HEK293 (cell line): ENCODE measurements around the gene MTR.

Experiments
- CTCF ChIA-PET: fragments of 350-600 bp; formaldehyde crosslinking; extraction: SDS; loops from one replicate; lab custom pipeline; 2021; ENCODE audit warnings: antibody characterized with exemption; lab: Yijun Ruan, JAX
- POLR2A ChIA-PET: fragments of 300-600 bp; formaldehyde crosslinking; extraction: SDS; loops from one replicate; lab custom pipeline; 2020; ENCODE audit warnings: antibody characterized with exemption, inconsistent platforms; lab: Yijun Ruan, JAX
- H3K27ac ChIP-seq: fragments of 200-500 bp; sonication (Bioruptor generic); 2 replicates; pipeline ENCODE4 v1.5.1; 2014; ENCODE audit warnings: low read depth, low read length, control low read depth, inconsistent platforms; ENCODE audit errors: extremely low read depth
- H3K36me3 ChIP-seq, 2 experiments: fragments of 200-500 bp in 1 of 2; sonication (Bioruptor generic) in 1 of 2; 1 replicate in 1 of 2; 2 replicates in 1 of 2; pipeline ENCODE4 v1.5.1; 2014 to 2017; ENCODE audit warnings: inconsistent platforms in 2 of 2, low read length in 2 of 2; ENCODE audit not compliant: control insufficient read depth in 2 of 2, insufficient read depth in 1 of 2
- H3K4me1 ChIP-seq: fragments of 200-500 bp; sonication (Bioruptor generic); 2 replicates; pipeline ENCODE4 v1.5.1; 2014; ENCODE audit warnings: mild to moderate bottlenecking, low read length, inconsistent platforms; ENCODE audit not compliant: control insufficient read depth, insufficient read depth
- H3K4me3 ChIP-seq: 2 replicates; pipeline ENCODE4 v1.5.1; 2011; ENCODE audit warnings: low read depth, mild to moderate bottlenecking, control low read depth, low read length, moderate library complexity
- H3K9me3 ChIP-seq: fragments of 200-500 bp; sonication (Bioruptor generic); 2 replicates; pipeline ENCODE4 v1.5.1; 2014; ENCODE audit warnings: low read depth, low read length, inconsistent platforms; ENCODE audit not compliant: control insufficient read depth, insufficient read depth
- BCL11A ChIP-seq: fragments of 450-650 bp; formaldehyde crosslinking; IDR thresholded peaks from 2 replicates; pipeline ENCODE4 v1.5.1; 2016; ENCODE audit warnings: low read depth, missing biosample characterization, missing genetic modification characterization
- GLI4 ChIP-seq: fragments of 450-650 bp; formaldehyde crosslinking; IDR thresholded peaks from 2 replicates; pipeline ENCODE4 v1.5.1; 2016; ENCODE audit warnings: missing biosample characterization, missing genetic modification characterization
- HOXC10 ChIP-seq: sonication (generic); formaldehyde crosslinking; IDR thresholded peaks from 2 replicates; pipeline ENCODE4 v1.8.1; 2023; ENCODE audit warnings: mild to moderate bottlenecking, missing genetic modification reagents
- KLF16 ChIP-seq: fragments of 450-650 bp; formaldehyde crosslinking; IDR thresholded peaks from 2 replicates; pipeline ENCODE4 v1.5.1; 2017; ENCODE audit warnings: missing biosample characterization, missing genetic modification characterization
- PRDM1 ChIP-seq: fragments of 450-650 bp; formaldehyde crosslinking; IDR thresholded peaks from 2 replicates; pipeline ENCODE4; 2016; ENCODE audit warnings: missing biosample characterization, missing genetic modification characterization
- PRDM10 ChIP-seq: fragments of 450-650 bp; formaldehyde crosslinking; IDR thresholded peaks from 2 replicates; pipeline ENCODE4 v1.5.1; 2016; ENCODE audit warnings: missing biosample characterization, missing genetic modification characterization
- ZBTB1 ChIP-seq: fragments of 450-650 bp; formaldehyde crosslinking; IDR thresholded peaks from 2 replicates; pipeline ENCODE4 v1.5.1; 2016; ENCODE audit warnings: missing biosample characterization, missing genetic modification characterization
- ZBTB21 ChIP-seq: fragments of 450-650 bp; formaldehyde crosslinking; IDR thresholded peaks from 2 replicates; pipeline ENCODE4 v1.5.1; 2017; ENCODE audit warnings: missing biosample characterization, missing genetic modification characterization
- ZFHX2 ChIP-seq: fragments of 450-650 bp; formaldehyde crosslinking; conservative IDR thresholded peaks from 2 replicates; pipeline ENCODE4 v1.5.1; 2016; ENCODE audit warnings: missing biosample characterization, missing genetic modification characterization
- ZNF169 ChIP-seq: fragments of 450-650 bp; formaldehyde crosslinking; IDR thresholded peaks from 2 replicates; pipeline ENCODE4 v1.5.1; 2016; ENCODE audit warnings: missing biosample characterization, missing genetic modification characterization
- ZNF239 ChIP-seq: fragments of 450-650 bp; formaldehyde crosslinking; IDR thresholded peaks from 2 replicates; pipeline ENCODE4 v1.5.1; 2016; ENCODE audit warnings: missing biosample characterization, missing genetic modification characterization
- ZNF341 ChIP-seq: fragments of 450-650 bp; formaldehyde crosslinking; IDR thresholded peaks from 2 replicates; pipeline ENCODE4; 2016; ENCODE audit warnings: low read depth, missing biosample characterization, missing genetic modification characterization
- ZNF354C ChIP-seq: fragments of 450-650 bp; formaldehyde crosslinking; IDR thresholded peaks from 2 replicates; pipeline ENCODE4 v1.5.1; 2016; ENCODE audit warnings: missing biosample characterization, missing genetic modification characterization, low read depth, borderline replicate concordance
- ZNF645 ChIP-seq: fragments of 450-650 bp; formaldehyde crosslinking; IDR thresholded peaks from 2 replicates; pipeline ENCODE4; 2016; ENCODE audit warnings: missing biosample characterization, missing genetic modification characterization
- TF ChIP-seq, protein P1 (sequence below): fragments of 450-650 bp; formaldehyde crosslinking; IDR thresholded peaks from 2 replicates; pipeline ENCODE4 v1.5.1; 2016; ENCODE audit warnings: missing biosample characterization, missing genetic modification characterization
- TF ChIP-seq, protein P2 (sequence below): fragments of 450-650 bp; formaldehyde crosslinking; IDR thresholded peaks from 2 replicates; pipeline ENCODE4 v1.5.1; 2016; ENCODE audit warnings: missing biosample characterization, missing genetic modification characterization
- TF ChIP-seq, protein P3 (sequence below): fragments of 450-650 bp; formaldehyde crosslinking; optimal IDR thresholded peaks from 2 replicates; pipeline ENCODE3; 2016; ENCODE audit warnings: missing biosample characterization, mild to moderate bottlenecking, missing genetic modification characterization

The MTR gene

GRCh38 chr1:236864211-236864610 is 69.1 kb downstream of the MTR start:
- peaks cover 36 to 80% of the 10 kb centered on the region in 2 experiments for H3K36me3 ChIP-seq
- no peaks in the 10 kb centered on the region for H3K4me1 ChIP-seq
- POLR2A ChIA-PET = no interaction called here
- no peak for TF ChIP-seq BCL11A (tag by site-specific recombination)
- TF ChIP-seq ZBTB21 = no peak
- no peak for TF ChIP-seq PRDM10 (tag by site-specific recombination)
- no peak for TF ChIP-seq ZNF354C
- no peak for TF ChIP-seq ZNF169 (tag by site-specific recombination)
- no peak for TF ChIP-seq ZFHX2 (tag by site-specific recombination)
- TF ChIP-seq, protein P1, sequence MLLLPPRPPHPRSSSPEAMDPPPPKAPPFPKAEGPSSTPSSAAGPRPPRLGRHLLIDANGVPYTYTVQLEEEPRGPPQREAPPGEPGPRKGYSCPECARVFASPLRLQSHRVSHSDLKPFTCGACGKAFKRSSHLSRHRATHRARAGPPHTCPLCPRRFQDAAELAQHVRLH (tag by site-specific recombination) = no peak
- TF ChIP-seq ZNF341 (tag by site-specific recombination) = no peak
- TF ChIP-seq ZBTB1 = no peak
- TF ChIP-seq HOXC10 (CRISPR knock-in tag) = no peak
- TF ChIP-seq, protein P2, sequence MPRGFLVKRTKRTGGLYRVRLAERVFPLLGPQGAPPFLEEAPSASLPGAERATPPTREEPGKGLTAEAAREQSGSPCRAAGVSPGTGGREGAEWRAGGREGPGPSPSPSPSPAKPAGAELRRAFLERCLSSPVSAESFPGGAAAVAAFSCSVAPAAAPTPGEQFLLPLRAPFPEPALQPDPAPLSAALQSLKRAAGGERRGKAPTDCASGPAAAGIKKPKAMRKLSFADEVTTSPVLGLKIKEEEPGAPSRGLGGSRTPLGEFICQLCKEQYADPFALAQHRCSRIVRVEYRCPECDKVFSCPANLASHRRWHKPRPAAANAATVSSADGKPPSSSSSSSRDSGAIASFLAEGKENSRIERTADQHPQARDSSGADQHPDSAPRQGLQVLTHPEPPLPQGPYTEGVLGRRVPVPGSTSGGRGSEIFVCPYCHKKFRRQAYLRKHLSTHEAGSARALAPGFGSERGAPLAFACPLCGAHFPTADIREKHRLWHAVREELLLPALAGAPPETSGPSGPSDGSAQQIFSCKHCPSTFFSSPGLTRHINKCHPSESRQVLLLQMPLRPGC (tag by site-specific recombination) = no peak
- TF ChIP-seq ZNF645 = no peak
- no peak for TF ChIP-seq GLI4 (tag by site-specific recombination)
- no peak overlapping the region for H3K27ac ChIP-seq
- CTCF ChIA-PET = interaction anchor here (0.5 to 1.2 kb wide), 3 partner anchors 110 to 523 kb away, joined by 4 to 5 read pairs (median 4); no protein-coding TSS in a partner anchor
- H3K4me3 ChIP-seq = no peak overlapping the region
- no peaks in the 10 kb centered on the region for H3K9me3 ChIP-seq

- no peak overlapping the region for H3K27ac ChIP-seq
- H3K4me1 ChIP-seq = no peaks in the 10 kb centered on the region
- TF ChIP-seq GLI4 (tag by site-specific recombination) (no peak), ZNF239 (tag by site-specific recombination) (no peak), PRDM1 (tag by site-specific recombination) (peak; percentile 83), KLF16 (tag by site-specific recombination) (no peak)
- TF ChIP-seq, protein P3, sequence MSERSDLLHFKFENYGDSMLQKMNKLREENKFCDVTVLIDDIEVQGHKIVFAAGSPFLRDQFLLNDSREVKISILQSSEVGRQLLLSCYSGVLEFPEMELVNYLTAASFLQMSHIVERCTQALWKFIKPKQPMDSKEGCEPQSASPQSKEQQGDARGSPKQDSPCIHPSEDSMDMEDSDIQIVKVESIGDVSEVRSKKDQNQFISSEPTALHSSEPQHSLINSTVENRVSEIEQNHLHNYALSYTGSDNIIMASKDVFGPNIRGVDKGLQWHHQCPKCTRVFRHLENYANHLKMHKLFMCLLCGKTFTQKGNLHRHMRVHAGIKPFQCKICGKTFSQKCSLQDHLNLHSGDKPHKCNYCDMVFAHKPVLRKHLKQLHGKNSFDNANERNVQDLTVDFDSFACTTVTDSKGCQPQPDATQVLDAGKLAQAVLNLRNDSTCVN (tag by site-specific recombination) = no peak
- no peak overlapping the region for H3K4me3 ChIP-seq
- peaks cover 35 to 81% of the 10 kb centered on the region in 2 experiments for H3K36me3 ChIP-seq
- H3K9me3 ChIP-seq = no peaks in the 10 kb centered on the region
- CTCF ChIA-PET = no interaction called here
- POLR2A ChIA-PET = no interaction called here
Observed at GRCh38 chr1:236864996-236865817, 70.1 kb downstream of the MTR start.
